OCI-LY7 (cell line): Measurements from ENCODE around the gene SDK2. TPM values are rescaled to one million over a fixed set of nuclear protein-coding genes. Genes with fewer than 3 reads are reported as not detected.

ENCODE experiments used
- BruUV-seq: library from RNA; stranded (reverse); fragments of 400-500 nt; replicated peaks from 2 replicates; lab custom pipeline; 2021; lab: Mats Ljungman, UMichigan
- CTCF ChIA-PET: fragments of 300-600 bp; sonication (Branson Sonifier 250); formaldehyde crosslinking; loops from one replicate; lab custom pipeline; 2022; ENCODE audit warnings: antibody characterized with exemption; ENCODE audit not compliant: unreplicated experiment; lab: Charles Lee
- POLR2A ChIA-PET: fragments of 300-600 bp; sonication (Branson Sonifier 250); formaldehyde crosslinking; loops from one replicate; lab custom pipeline; 2022; ENCODE audit warnings: antibody characterized with exemption; lab: Charles Lee
- DNase-seq: peaks from one replicate; pipeline ENCODE4 v3.0.0-alpha.2; 2015; ENCODE audit warnings: low spot score
- H2AFZ ChIP-seq: fragments of 200-600 bp; sonication (generic), shearing (Covaris generic); 2 replicates; pipeline ENCODE4 v1.6.1; 2014; ENCODE audit warnings: mild to moderate bottlenecking, antibody characterized with exemption, low read length, moderate library complexity
- H3K27ac ChIP-seq: fragments of 200-600 bp; sonication (generic); 2 replicates; pipeline ENCODE4 v1.5.1; 2014; ENCODE audit warnings: mixed run types, low read depth, mild to moderate bottlenecking, moderate library complexity, low read length, inconsistent platforms; ENCODE audit not compliant: poor library complexity, severe bottlenecking
- H3K36me3 ChIP-seq: fragments of 200-600 bp; sonication (generic); 2 replicates; pipeline ENCODE4 v1.6.1; 2014; ENCODE audit warnings: mild to moderate bottlenecking, antibody characterized with exemption, low read length, moderate library complexity, mixed read lengths; ENCODE audit not compliant: insufficient read depth
- H3K4me1 ChIP-seq: fragments of 200-600 bp; sonication (generic); 2 replicates; pipeline ENCODE4 v1.5.1; 2014; ENCODE audit warnings: mild to moderate bottlenecking, low read length; ENCODE audit not compliant: insufficient read depth, poor library complexity, severe bottlenecking
- H3K4me2 ChIP-seq: fragments of 200-600 bp; sonication (generic); 2 replicates; pipeline ENCODE4 v1.6.1; 2014; ENCODE audit warnings: mild to moderate bottlenecking, low read length
- H3K4me3 ChIP-seq: fragments of 200-600 bp; sonication (generic); 2 replicates; pipeline ENCODE4 v1.5.1; 2014; ENCODE audit warnings: mild to moderate bottlenecking, low read depth, low read length; ENCODE audit not compliant: poor library complexity, severe bottlenecking
- H3K79me2 ChIP-seq: fragments of 200-600 bp; sonication (generic); 2 replicates; pipeline ENCODE4 v1.6.1; 2016; ENCODE audit warnings: low read depth, mild to moderate bottlenecking, low read length, moderate library complexity, mixed read lengths; ENCODE audit not compliant: insufficient read depth
- H3K9me2 ChIP-seq: fragments of 200-600 bp; sonication (generic); 2 replicates; pipeline ENCODE4 v1.6.1; 2016; ENCODE audit warnings: mild to moderate bottlenecking, low read length, mixed read lengths; ENCODE audit not compliant: insufficient read depth
- H3K9me3 ChIP-seq: fragments of 200-600 bp; sonication (generic); 2 replicates; pipeline ENCODE4 v1.6.1; 2014; ENCODE audit warnings: mild to moderate bottlenecking, mixed run types, low read length, mixed read lengths
- H4K20me1 ChIP-seq: fragments of 200-600 bp; sonication (generic); 2 replicates; pipeline ENCODE4 v1.6.1; 2014; ENCODE audit warnings: mild to moderate bottlenecking, antibody characterized with exemption, low read length, moderate library complexity, mixed read lengths; ENCODE audit not compliant: insufficient read depth
- EZH2phosphoT487 ChIP-seq: fragments of 200-600 bp; sonication (generic); IDR thresholded peaks from 2 replicates; pipeline ENCODE4 v1.6.1; 2018; ENCODE audit warnings: low read depth, borderline replicate concordance, mild to moderate bottlenecking, mixed run types, antibody characterized with exemption, low read length, moderate library complexity, mixed read lengths
- intact Hi-C: fragments of 100-400 bp; cut with micrococcal nuclease; formaldehyde crosslinking; loops from one replicate; pipeline ENCODE4 v1.10.0; 2022; ENCODE audit not compliant: unreplicated experiment
- total RNA-seq, 2 experiments: library from RNA; depleted of rRNA in 1 of 2; stranded (reverse); fragments of >200 nt in 1 of 2; shearing (Covaris generic) in 1 of 2; gene quantifications; 2 replicates each; pipeline ENCODE4 v1.2.3, GENCODE V29; 2014 to 2022
- TF ChIP-seq, protein P1 (sequence below): fragments of 200-600 bp; sonication (generic); conservative IDR thresholded peaks from 2 replicates; pipeline ENCODE4 v1.5.1; 2014; ENCODE audit warnings: mild to moderate bottlenecking, antibody characterized with exemption, low read length, moderate library complexity, mixed read lengths

Gene SDK2
- total RNA-seq, 2 experiments from 2014 or later: 0.32 to 1.8 TPM

DNA sequence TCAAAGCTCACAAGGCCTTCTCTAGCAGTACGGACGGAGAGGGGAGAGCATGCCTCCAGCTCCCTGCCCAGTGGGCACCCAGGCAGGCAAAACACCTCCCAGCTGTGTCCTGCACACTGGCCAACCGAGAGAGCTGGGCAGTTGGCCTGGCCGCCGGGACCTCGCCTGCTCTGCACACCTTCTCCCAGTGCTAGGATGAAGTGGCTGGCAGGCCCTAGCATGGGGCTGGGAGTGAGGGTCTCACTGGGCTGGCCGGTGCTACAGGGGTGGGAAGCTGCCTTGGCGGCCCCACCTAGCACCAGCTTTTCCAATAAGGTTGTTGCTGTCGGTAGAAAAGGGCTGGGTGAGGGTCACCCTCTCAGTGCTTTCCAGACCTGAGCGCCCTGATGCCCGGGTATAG is 60.2 kb downstream of the SDK2 start:
- intact Hi-C loops: no loop called here
- Histone ChIP-seq H3K4me2 (no peak overlapping the region), H4K20me1 (no peaks in the 10 kb centered on the region), H3K9me2 (no peaks in the 10 kb centered on the region), H3K79me2 (no peaks in the 10 kb centered on the region), H3K4me1 (peaks cover 48% of the 10 kb centered on the region), H2AFZ (no peak overlapping the region), H3K36me3 (no peaks in the 10 kb centered on the region), H3K9me3 (no peaks in the 10 kb centered on the region), H3K27ac (no peak overlapping the region), H3K4me3 (no peak overlapping the region)
- ChIA-PET POLR2A (interaction anchor here (0.6 to 2.2 kb wide), 2 partner anchors 9 to 498 kb away, joined by 3 to 8 read pairs; no protein-coding TSS in a partner anchor), CTCF (no interaction called here)
- DNase-seq: no peak
- TF ChIP-seq, protein P1, sequence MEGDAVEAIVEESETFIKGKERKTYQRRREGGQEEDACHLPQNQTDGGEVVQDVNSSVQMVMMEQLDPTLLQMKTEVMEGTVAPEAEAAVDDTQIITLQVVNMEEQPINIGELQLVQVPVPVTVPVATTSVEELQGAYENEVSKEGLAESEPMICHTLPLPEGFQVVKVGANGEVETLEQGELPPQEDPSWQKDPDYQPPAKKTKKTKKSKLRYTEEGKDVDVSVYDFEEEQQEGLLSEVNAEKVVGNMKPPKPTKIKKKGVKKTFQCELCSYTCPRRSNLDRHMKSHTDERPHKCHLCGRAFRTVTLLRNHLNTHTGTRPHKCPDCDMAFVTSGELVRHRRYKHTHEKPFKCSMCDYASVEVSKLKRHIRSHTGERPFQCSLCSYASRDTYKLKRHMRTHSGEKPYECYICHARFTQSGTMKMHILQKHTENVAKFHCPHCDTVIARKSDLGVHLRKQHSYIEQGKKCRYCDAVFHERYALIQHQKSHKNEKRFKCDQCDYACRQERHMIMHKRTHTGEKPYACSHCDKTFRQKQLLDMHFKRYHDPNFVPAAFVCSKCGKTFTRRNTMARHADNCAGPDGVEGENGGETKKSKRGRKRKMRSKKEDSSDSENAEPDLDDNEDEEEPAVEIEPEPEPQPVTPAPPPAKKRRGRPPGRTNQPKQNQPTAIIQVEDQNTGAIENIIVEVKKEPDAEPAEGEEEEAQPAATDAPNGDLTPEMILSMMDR: no peak
- no peak for TF ChIP-seq EZH2phosphoT487
- BruUV-seq: no TSS peak

DNA sequence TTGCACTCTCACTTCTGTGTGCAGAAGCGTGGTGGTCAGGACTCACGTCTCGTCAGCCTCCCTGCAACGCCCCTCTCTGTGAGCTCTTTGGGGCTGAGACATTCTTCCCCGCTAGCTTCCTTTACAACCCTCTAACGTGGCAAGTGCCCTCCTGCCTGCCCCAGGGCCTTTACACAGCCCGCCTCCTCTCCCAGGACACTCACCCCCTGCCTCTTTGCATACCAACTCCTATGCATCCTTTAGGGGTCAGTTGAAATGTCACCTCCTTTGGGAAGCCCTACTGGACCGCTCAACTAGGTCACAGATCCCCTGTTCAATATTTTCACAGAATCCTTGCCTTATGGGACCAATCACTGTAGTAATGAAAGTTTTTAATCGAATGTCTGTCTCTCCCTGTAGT is 61.4 kb downstream of the SDK2 start:
- DNase-seq: no peak
- no peaks in the 10 kb centered on the region for H3K79me2 ChIP-seq
- H3K4me1 ChIP-seq: peaks cover 36% of the 10 kb centered on the region
- H3K27ac ChIP-seq: no peak overlapping the region
- no peak overlapping the region for H3K4me2 ChIP-seq
- CTCF ChIA-PET: interaction anchor here (1.4 kb wide), 1 partner anchor 13 kb away, joined by 3 read pairs; no protein-coding TSS in a partner anchor
- intact Hi-C loops: no loop called here
- H2AFZ ChIP-seq: peak overlapping the region; percentile 6; the same call in 1 of the 2 replicates
- H3K9me2 ChIP-seq: no peaks in the 10 kb centered on the region
- H3K36me3 ChIP-seq: no peaks in the 10 kb centered on the region
- POLR2A ChIA-PET: interaction anchor here (0.7 kb wide), 1 partner anchor 133 kb away, joined by 4 read pairs; no protein-coding TSS in a partner anchor
- no peaks in the 10 kb centered on the region for H3K9me3 ChIP-seq
- no peak overlapping the region for H3K4me3 ChIP-seq
- no TSS peak for BruUV-seq
- H4K20me1 ChIP-seq: no peaks in the 10 kb centered on the region
- TF ChIP-seq, protein P1: no peak
- no peak for TF ChIP-seq EZH2phosphoT487

DNA sequence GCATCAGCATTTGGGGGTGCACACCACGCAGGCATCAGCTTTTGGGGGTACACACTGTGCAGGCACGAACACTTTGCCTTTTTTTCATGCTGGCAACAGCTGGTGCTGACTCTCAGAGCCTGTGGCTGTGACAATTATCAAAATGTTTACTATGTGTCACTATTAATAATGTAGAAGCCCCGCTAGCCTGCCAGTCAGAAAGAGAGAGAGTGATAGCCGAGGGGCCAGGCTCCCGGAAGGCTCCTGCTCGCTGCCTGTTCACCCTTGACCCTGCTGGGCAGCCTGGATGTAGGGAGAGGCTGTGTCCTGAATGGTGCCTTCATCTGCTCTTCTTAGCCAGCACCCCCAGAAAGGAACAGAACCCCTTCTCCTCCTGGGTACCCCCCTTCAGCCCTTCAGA is 61.9 kb downstream of the SDK2 start:
- Histone ChIP-seq H3K9me3 (no peaks in the 10 kb centered on the region), H3K9me2 (no peaks in the 10 kb centered on the region), H4K20me1 (no peaks in the 10 kb centered on the region), H3K27ac (no peak overlapping the region), H3K4me3 (no peak overlapping the region), H2AFZ (peak overlapping the region; percentile 6; the same call in 1 of the 2 replicates), H3K79me2 (no peaks in the 10 kb centered on the region), H3K4me1 (peaks cover 36% of the 10 kb centered on the region), H3K4me2 (no peak overlapping the region), H3K36me3 (no peaks in the 10 kb centered on the region)
- no peak for TF ChIP-seq EZH2phosphoT487
- TF ChIP-seq, protein P1: no peak
- no peak for DNase-seq
- intact Hi-C loops: no loop called here
- BruUV-seq: no TSS peak
- ChIA-PET CTCF (interaction anchor here (1.4 kb wide), 1 partner anchor 12 kb away, joined by 3 read pairs; no protein-coding TSS in a partner anchor), POLR2A (interaction anchor here (0.7 kb wide), 1 partner anchor 133 kb away, joined by 4 read pairs; no protein-coding TSS in a partner anchor)
